GM23338 (cell line): Measurements from ENCODE around the gene CDKL1. TPM values are rescaled to one million over a fixed set of nuclear protein-coding genes. Genes with fewer than 3 reads are reported as not detected.

Experiments used
- ATAC-seq: fragments of 200-7000 bp; cut with Tn5 transposase; 3 replicates; pipeline ENCODE4 v1.9.1; 2020
- DNase-seq: peaks from one replicate; pipeline ENCODE4 v3.0.0-alpha.2; 2015; ENCODE audit warnings: low spot score
- H2AFZ ChIP-seq: fragments of 200-600 bp; sonication (generic); 2 replicates; pipeline ENCODE4 v1.8.0; 2016; ENCODE audit warnings: antibody characterized with exemption, mild to moderate bottlenecking, moderate library complexity
- H3F3A ChIP-seq: fragments of 200-600 bp; sonication (generic); replicated peaks from 2 replicates; pipeline ENCODE4 v1.8.0; 2017; ENCODE audit warnings: antibody characterized with exemption, mixed run types, low read depth
- H3K27ac ChIP-seq: fragments of 200-600 bp; sonication (generic); 2 replicates; pipeline ENCODE4 v1.6.1; 2016; ENCODE audit warnings: low read depth
- H3K27me3 ChIP-seq: fragments of 200-600 bp; sonication (generic); 2 replicates; pipeline ENCODE4 v1.8.0; 2016; ENCODE audit warnings: mild to moderate bottlenecking, mixed run types, moderate library complexity; ENCODE audit not compliant: insufficient read depth
- H3K36me3 ChIP-seq: fragments of 200-600 bp; sonication (generic); 2 replicates; pipeline ENCODE4 v1.8.0; 2016; ENCODE audit warnings: mild to moderate bottlenecking; ENCODE audit not compliant: insufficient read depth
- H3K4me1 ChIP-seq: fragments of 200-600 bp; sonication (generic); 2 replicates; pipeline ENCODE4 v1.8.0; 2016; ENCODE audit warnings: mild to moderate bottlenecking, moderate library complexity; ENCODE audit not compliant: insufficient read depth
- H3K4me2 ChIP-seq: fragments of 200-600 bp; sonication (generic); 2 replicates; pipeline ENCODE4 v1.7.1; 2017; ENCODE audit warnings: mixed run types
- H3K4me3 ChIP-seq: fragments of 200-600 bp; sonication (generic); 2 replicates; pipeline ENCODE4 v1.6.1; 2016; ENCODE audit warnings: mixed run types
- H3K79me2 ChIP-seq: fragments of 200-600 bp; sonication (generic); replicated peaks from 2 replicates; pipeline ENCODE4 v1.8.0; 2017; ENCODE audit warnings: mild to moderate bottlenecking; ENCODE audit not compliant: insufficient read depth
- H3K9me2 ChIP-seq: fragments of 200-600 bp; sonication (generic); 2 replicates; pipeline ENCODE4 v1.8.0; 2017; ENCODE audit not compliant: insufficient read depth
- H4K20me1 ChIP-seq: fragments of 200-600 bp; sonication (generic); replicated peaks from 2 replicates; pipeline ENCODE4 v1.8.0; 2017; ENCODE audit warnings: mild to moderate bottlenecking; ENCODE audit not compliant: insufficient read depth
- H3K27ac Mint-ChIP-seq: 2 replicates; pipeline ENCODE4 v1.8.0; 2020; ENCODE audit warnings: inconsistent platforms, mild to moderate bottlenecking, moderate library complexity, mixed read lengths
- H3K27me3 Mint-ChIP-seq: 3 replicates; pipeline ENCODE4 v1.8.0; 2022; ENCODE audit warnings: low read depth, mild to moderate bottlenecking, moderate library complexity, mixed read lengths, inconsistent platforms; ENCODE audit not compliant: insufficient read depth, poor library complexity
- H3K36me3 Mint-ChIP-seq: 3 replicates; pipeline ENCODE4 v1.8.0; 2021; ENCODE audit warnings: low read depth, mild to moderate bottlenecking, inconsistent platforms, moderate library complexity, mixed read lengths
- H3K4me1 Mint-ChIP-seq: 3 replicates; pipeline ENCODE4 v1.8.0; 2020; ENCODE audit warnings: mild to moderate bottlenecking, inconsistent platforms, mixed read lengths
- H3K4me3 Mint-ChIP-seq: 3 replicates; pipeline ENCODE4 v1.8.0; 2021; ENCODE audit warnings: moderate library complexity, mild to moderate bottlenecking, inconsistent platforms, mixed read lengths
- H3K9me3 Mint-ChIP-seq: 3 replicates; pipeline ENCODE4 v1.8.0; 2020; ENCODE audit warnings: moderate library complexity, mild to moderate bottlenecking, inconsistent platforms, mixed read lengths
- CREB1 ChIP-seq: fragments of 250-450 bp; sonication (Bioruptor Pico); IDR thresholded peaks from 2 replicates; pipeline ENCODE4 v1.5.0; 2020; ENCODE audit warnings: low read depth, mild to moderate bottlenecking, moderate library complexity
- CTCF ChIP-seq, 2 experiments: fragments of 200-600 bp in 1 of 2; sonication (generic) in 1 of 2; conservative IDR thresholded peaks; 2 replicates each; pipeline versions ENCODE4 v1.5.1 to v1.6.1; 2016 to 2017; ENCODE audit warnings: antibody characterized with exemption in 2 of 2, low read depth in 2 of 2, mild to moderate bottlenecking in 2 of 2, moderate library complexity in 1 of 2
- ETS1 ChIP-seq: IDR thresholded peaks from 2 replicates; pipeline ENCODE4 v1.6.1; 2016; ENCODE audit warnings: antibody characterized with exemption
- EZH2 ChIP-seq: fragments of 200-600 bp; sonication (generic); IDR thresholded peaks from one replicate; pipeline ENCODE4 v1.8.0; 2017; ENCODE audit warnings: antibody characterized with exemption, mild to moderate bottlenecking, low read depth; ENCODE audit not compliant: unreplicated experiment
- EZH2phosphoT487 ChIP-seq: fragments of 200-600 bp; sonication (generic); IDR thresholded peaks from one replicate; pipeline ENCODE4 v1.8.1; 2018; ENCODE audit warnings: antibody characterized with exemption; ENCODE audit not compliant: unreplicated experiment
- JUNB ChIP-seq: IDR thresholded peaks from one replicate; pipeline ENCODE4 v1.6.1; 2016; ENCODE audit warnings: antibody characterized with exemption; ENCODE audit not compliant: unreplicated experiment
- NANOG ChIP-seq: IDR thresholded peaks from 2 replicates; pipeline ENCODE4 v1.6.1; 2016; ENCODE audit warnings: antibody characterized with exemption, borderline replicate concordance
- POLR2AphosphoS5 ChIP-seq: IDR thresholded peaks from 2 replicates; pipeline ENCODE4 v1.6.1; 2016; ENCODE audit warnings: antibody characterized with exemption, low read depth
- STAT1 ChIP-seq: IDR thresholded peaks from one replicate; pipeline ENCODE4 v1.6.1; 2016; ENCODE audit warnings: antibody characterized with exemption; ENCODE audit not compliant: unreplicated experiment
- ZNF114 ChIP-seq: fragments of 250-450 bp; sonication (Bioruptor Pico); IDR thresholded peaks from 2 replicates; pipeline ENCODE4 v1.5.0; 2020; ENCODE audit warnings: mild to moderate bottlenecking, moderate library complexity
- ZNF331 ChIP-seq: fragments of 250-450 bp; sonication (Bioruptor Pico); IDR thresholded peaks from 2 replicates; pipeline ENCODE4 v1.5.0; 2020; ENCODE audit warnings: low read depth, mild to moderate bottlenecking, moderate library complexity
- ZNF462 ChIP-seq: fragments of 250-450 bp; sonication (Bioruptor Pico); IDR thresholded peaks from 2 replicates; pipeline ENCODE4 v1.5.0; 2020; ENCODE audit warnings: mild to moderate bottlenecking, moderate library complexity
- polyA plus RNA-seq: library from polyadenylated mRNA; unstranded; fragments of >200 nt; fragmentation: Nextera tagmentation; extraction: Ambion mirVana; gene quantifications from 2 replicates; pipeline ENCODE4 v1.2.1, GENCODE V29; 2016
- total RNA-seq: library from RNA; depleted of rRNA; stranded (reverse); fragments of >200 nt; shearing (Covaris generic); gene quantifications from 2 replicates; pipeline ENCODE4 v1.2.3, GENCODE V29; 2014

The CDKL1 gene
- total and polyA plus RNA-seq, 2 experiments from 2014 or later, result 0.52 TPM

GRCh38 chr14:50423529-50423928 lies 26.8 kb upstream of the CDKL1 start (continued):
- no peak for TF ChIP-seq CTCF (conservative IDR thresholded peaks at IDR 0.05; ENCODE audit: low read depth in 2 of 2)
- TF ChIP-seq POLR2AphosphoS5, result no peak
- no peak for TF ChIP-seq ETS1

- no peaks in the 10 kb centered on the region for H4K20me1 ChIP-seq
- TF ChIP-seq ZNF462 (no peak), CREB1 (CRISPR knock-in tag) (no peak), ZNF331 (CRISPR knock-in tag) (no peak), POLR2AphosphoS5 (no peak), NANOG (no peak), ETS1 (no peak), CTCF (conservative IDR thresholded peaks at IDR 0.05; ENCODE audit: low read depth in 2 of 2) (no peak), JUNB (no peak), STAT1 (no peak), EZH2 (no peak), EZH2phosphoT487 (no peak), ZNF114 (CRISPR knock-in tag) (no peak)
Measured at GRCh38 chr14:50421499-50421898, 24.8 kb upstream of the CDKL1 start.

More at GRCh38 chr14:50421499-50421898, 24.8 kb upstream of the CDKL1 start:
- DNase-seq, result no peak
- Histone ChIP-seq H3K4me3 (no peak overlapping the region), H3K4me2 (no peak overlapping the region), H3F3A (no peaks in the 10 kb centered on the region), H3K4me1 (no peaks in the 10 kb centered on the region), H3K9me2 (no peaks in the 10 kb centered on the region), H2AFZ (no peak overlapping the region), H3K79me2 (no peaks in the 10 kb centered on the region), H3K27ac (no peak overlapping the region), H3K36me3 (peaks cover 15% of the 10 kb centered on the region; the same call in 1 of the 2 replicates), H3K27me3 (no peaks in the 10 kb centered on the region)
- Mint-ChIP-seq H3K27me3 (no peaks in the 10 kb centered on the region), H3K27ac (no peak overlapping the region), H3K9me3 (peaks cover 3% of the 10 kb centered on the region; the same call in 1 of the 3 replicates), H3K4me1 (no peaks in the 10 kb centered on the region), H3K36me3 (peaks cover 34% of the 10 kb centered on the region), H3K4me3 (no peak overlapping the region)
- ATAC-seq, result no peak
